ENCODE data around the gene LMTK2.

Gene LMTK2

DNA sequence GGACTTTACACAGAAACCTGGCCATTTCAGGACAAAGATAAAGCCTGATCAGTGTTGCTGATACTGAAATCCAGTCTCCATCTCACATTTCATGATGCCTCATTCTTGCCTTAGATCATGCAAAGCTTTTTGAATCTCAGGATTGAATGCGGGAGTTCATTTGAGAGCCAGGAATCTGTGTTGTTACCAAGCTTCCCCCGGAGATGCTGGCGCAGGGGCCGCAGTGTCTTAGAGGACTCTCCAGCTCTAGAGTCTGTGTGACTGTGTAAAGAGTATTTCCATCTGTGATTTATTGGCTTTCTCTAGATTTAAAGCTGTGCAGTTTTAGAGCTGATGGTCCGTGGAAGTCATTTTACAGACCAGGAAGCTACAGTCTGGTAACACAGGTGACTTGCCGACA is 32.0 kb downstream of the LMTK2 start:
- no peak for DNase-seq

DNA sequence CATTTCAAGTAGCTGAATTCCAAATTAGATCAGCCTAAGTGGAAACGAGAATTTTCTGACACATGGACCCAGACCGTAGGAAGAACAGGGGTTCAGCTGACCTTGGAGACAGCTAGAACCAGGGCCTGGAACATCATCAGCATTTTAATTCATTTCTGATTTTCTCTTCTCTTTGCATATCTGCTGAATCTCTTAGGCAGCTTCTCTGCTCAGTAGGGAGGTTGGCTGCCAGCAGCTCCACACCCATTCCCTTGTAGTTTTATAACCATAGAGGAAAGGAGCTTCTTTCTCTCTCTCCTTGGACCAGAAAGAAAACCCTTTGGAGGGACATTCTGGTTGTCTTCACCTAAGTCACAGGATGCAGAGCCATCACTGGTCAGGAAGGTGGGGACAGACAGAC is 36.0 kb downstream of the LMTK2 start:
- DNase-seq = no peak

DNA sequence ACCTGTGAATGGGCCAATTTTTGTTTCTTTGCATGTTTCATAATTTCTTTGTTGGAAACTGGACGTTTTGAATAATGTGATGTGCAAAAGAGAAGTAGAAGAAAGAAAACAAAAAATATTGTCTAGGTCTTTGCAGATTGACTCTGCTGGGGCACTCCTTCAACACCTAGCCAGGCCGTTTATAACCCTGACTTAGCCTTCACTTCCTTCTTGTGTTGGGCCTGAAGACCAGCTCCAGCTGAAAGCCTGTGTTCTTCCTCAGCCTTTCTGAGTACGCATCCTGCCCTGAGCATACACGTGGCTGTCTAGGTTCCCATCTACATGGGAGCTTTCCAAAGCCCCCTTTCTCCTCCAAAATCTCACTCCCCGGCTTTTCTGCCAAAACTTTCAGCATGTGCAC is 41.9 kb downstream of the LMTK2 start:
- DNase-seq = no peak

DNA sequence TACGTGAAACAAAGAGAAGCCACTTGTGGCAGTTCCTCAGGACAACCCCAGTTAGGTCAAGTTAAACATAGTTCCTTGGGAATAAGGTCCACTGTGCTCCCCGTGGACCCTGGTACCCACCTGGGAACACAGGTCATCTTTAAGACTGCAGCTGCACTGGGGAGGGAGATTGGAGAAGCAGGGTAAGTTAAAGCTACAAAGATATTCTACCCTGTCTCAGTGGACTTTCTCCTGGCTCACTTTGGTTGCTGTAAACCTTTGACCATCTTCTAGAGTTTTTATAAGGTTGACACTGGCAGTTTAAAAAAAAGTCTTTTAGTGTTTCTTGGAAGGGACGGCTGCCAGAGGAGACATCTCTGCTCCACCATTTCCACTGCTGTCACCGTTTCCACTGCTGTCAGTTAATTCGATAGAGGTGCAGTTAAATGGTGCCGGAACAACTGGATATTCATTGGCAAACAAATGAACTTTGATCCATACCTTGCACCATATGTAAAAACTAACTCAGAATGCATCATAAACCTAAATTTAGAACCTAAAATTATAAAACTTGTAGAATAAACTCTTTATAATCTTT is 42.5 kb downstream of the LMTK2 start:
- DNase-seq = no peak

DNA sequence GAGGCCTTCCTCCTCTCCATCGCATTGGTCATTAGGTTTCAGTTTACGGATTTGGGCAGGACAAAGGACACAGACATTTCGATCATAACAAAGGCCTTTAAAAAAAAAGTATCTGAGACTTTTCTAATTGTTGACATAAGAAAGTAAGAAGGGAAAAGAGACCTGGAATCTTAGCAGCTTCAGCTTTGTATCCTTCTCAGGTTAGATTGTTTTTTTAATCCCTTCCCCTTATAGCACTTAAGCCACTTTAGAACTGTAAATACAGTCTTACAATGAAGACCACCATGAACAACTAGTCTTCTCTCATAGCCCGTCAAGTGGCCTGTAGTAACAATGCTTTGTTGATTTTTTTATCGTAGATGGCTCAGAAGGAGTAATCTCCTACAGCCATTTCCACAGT is 45.2 kb downstream of the LMTK2 start:
- no peak for DNase-seq

DNA sequence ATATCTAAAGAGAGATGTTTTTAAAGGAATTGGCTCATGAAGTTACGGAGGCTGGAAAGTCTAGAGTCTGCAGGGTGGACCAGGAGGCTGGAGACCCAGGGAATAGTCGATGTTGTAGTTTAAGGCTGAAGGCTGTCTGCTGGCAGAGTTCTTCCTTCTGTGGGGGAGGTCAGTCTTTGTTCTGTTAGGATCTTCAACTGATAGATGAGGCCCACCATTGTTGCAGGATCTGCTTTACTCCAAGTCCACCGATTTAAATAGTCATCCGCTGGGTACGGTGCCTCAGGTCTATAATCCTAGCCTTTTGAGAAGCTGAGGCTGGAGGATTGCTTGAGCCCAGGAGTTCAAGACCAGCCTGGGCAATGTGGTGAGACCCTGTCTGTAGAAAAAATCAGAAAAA is 50.0 kb downstream of the LMTK2 start:
- no peak for DNase-seq

DNA sequence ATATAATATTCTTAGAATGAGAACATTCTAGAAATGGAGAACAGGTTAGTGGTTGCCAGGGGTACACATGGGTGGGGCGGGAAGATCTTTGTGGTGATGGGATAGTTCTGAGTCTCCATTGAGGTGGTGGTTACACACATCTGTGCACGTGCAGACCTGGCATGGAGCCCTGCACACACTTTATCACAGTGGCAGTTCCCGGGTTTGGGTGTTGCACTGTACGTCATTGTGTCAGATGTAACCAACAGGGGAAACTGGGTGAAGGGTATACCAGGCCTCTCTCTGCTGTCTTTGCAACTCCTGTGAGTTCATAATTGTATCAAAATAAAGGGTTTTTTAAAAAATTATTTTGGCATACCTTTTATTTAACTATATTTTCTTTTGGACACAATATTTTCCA is 51.1 kb downstream of the LMTK2 start:
- DNase-seq = no peak

DNA sequence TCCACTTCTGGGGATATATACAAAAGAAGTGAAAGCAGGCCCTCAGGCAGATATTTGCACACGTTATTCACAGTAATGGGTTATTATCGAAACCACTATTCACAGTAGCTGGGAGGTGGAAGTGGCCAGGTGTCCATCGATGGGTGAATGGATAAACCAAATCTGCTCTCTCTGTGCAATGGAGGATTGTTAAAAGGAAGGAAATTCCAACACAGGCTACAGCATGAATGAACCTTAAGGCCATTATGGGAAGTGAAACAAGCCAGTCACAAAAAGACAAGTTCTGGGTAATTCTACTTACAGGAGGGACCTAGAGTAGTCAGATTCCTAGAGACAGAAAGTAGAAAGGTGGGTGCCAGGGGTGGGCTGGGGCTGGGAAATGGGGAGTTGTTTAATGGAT is 56.1 kb downstream of the LMTK2 start:
- DNase-seq = no peak

DNA sequence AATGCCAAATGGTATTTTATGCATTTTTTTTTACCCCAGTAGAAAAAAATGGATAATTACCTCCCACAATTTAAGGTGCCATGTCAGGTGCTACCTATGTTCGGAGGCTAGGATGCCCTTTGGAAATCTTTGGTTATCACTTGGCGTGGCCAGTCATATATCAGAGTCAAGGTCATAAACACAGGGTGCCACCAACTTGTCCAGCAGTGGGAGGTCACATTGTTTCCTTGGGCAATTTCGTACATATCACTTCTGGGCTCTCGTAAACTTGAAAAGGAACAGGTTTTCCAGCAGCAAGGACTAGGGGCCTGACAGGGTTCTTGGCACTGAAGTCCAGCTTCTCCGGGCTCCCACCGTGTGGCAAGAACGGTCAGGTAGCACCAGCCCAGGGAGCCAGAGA is 56.6 kb downstream of the LMTK2 start:
- DNase-seq = no peak

DNA sequence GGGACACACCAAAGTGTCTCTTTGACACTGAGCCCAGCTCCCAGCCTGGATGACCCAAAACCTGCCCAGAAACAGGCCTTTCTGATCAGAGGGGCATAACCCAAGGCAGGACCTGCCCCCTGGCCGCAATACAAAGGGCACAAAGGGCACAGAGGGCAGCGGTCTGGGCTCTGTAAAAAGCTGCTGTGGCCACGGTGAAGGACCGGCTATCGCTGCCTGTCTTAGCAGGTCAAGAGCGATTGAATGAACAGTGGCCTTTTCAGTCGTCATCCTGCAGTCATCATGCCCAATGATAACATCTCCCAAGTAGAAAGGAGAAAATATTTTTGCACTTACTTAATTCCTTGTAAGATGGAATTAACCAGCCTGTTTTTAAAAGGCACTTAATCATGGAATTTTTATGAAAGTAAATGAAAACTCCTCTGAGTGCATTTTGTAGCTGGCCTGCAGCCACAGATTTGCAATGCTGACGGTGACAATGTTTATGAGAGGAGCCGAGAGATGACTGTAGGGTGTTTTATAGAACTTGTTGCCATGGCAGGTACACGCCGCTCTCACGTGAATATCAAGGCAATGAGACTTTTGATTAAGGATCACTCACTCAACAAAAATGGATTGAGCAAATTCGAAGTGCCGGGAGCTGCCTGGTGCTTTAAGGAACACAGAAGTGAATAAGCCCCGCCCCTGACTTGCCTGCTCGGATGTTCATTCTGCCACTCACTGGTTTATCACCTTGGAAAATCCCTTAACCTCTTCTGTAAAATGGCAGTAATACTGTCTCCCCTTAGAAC is 57.2 kb downstream of the LMTK2 start:
- DNase-seq = no peak

DNA sequence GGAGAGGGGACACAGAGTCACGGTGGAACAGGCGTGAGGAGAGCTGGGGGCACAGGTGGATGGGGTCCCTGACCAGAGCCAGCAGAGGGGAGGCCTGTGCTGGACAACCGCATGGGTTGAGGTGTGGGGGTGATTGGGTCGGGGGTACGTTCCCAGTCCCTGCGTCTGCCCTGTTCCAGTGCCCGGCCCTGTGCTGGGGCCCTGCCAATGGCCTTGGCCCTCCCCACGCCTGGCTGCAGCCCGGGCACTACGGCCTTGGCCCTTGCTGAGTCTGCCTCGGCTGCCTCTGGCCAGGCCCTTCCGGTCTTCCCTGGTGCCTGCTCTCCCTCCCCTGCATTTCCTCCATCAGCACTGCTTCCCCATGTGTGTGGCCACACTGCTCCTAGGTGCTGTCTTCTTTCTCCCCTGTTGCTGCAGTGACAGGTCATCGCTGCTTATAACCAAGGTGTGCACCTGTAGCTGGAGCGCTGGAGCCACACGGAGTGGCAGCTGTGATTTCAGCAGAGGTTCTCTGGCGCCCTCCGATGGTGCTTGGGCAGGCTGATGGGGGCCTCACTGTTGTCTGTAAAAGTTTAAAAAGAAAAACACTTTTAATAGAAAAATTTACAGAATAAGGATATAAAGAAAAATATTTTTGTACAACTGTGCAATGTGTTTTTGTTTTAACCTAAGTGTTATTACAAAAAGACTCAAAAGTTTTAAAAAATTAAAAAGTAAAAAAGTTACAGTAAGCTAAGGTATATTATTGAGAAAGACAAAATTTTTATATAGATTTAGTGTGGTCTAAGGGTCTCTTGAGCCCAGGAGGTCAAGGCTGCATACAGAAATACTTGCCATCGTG is 59.4 kb downstream of the LMTK2 start:
- peak; percentile 15 for DNase-seq

DNA sequence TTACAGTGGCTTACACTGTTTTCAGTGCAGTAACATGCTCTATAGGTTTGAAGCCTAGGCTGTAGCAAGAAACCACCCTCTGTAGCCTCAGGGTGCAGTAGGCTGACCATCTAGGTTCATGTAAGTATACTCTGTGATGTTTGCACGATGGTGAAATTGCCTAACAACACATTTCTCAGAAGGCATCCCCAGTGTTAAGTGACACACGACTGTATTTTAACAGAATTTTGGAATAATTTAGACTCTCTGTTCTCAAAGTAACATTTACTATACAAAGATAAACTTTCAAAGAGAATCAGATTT is 60.0 kb downstream of the LMTK2 start:
- no peak for DNase-seq

DNA sequence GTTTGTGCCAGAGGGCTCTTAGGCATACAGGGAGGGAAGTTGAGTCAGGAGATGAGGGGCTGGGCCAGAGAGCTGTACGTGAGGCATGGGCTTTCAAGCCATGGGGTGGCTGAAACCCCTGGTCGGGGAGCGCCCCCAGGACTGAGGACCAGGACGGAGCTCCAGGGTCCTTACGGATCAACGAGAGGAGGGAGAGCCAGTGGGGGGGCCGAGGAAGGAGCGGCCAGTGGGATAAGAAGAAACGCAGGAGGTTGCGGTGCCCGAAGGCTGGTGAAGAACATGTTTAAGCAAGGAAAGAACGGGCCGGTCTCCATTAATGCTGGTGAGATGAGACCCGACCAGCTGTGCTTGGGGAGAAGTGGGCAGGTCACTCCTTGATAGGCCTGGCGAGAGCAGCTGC is 61.0 kb downstream of the LMTK2 start:
- no peak for DNase-seq

DNA sequence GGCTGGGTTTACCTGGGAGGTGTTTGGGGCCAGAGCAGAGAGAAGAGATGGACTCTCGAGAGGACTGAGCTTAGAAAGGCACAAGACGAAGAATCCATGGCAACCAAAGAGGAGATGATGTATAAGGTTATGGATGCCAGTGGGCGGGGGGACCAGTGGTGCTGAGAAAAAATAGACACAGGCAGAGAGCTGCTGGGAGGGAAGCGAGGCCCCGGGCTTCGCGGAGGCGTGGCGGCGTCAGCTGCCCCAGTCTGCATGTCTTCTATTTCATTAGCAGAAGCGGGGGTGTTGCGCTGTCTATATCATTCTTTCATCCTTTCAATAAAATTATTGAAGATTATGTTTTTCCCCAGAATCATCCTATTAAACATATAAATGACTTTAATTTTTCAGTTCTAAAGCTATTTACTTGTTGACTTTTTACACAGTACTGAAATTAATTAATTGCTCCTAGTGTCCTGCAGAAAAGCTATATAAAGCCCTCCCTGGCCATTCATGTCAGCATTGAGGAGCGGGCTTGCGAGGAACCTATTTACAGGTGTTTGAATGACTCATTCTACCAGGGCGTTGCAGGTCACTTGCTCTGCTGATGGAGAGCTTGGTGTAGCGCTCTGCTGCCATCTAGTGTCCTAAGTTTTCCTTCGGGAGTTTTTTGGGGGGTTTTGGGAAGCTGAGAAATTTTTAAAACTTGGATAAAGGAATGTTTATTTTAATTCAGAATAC is 61.7 kb downstream of the LMTK2 start:
- DNase-seq = peak; percentile 63

DNA sequence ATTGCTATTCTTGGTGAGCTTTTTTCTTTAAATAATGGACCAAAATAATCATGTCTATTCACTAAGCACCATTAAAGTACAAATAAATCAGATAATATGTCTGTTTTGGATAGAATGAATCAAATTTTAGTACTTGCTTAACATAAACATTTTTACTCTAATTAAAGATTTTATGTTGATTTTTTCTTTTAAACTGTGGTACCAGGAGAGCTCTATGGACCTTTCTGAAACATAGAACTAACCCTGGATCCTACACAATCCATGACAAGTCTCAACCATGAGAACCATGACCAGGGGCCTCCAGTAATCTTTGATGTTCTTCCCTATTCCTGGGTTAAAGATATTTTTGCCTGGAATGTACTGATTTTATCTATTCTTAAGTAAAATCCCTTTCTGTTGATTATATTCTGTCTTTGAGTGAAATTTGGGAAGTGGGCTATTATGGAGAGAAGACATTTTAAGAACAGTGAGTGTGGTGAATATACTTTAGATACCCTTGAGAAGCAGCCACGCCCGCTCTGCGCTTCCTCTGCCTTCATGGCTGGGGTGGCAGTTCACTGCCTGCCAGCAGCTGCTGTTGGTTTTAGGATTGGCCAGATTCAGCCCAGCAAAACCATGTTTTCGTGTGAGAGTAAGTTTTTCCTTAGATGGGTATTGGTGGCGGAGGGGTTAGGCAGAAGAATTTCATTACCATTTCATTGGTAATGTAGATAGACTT is 62.4 kb downstream of the LMTK2 start:
- DNase-seq = no peak

DNA sequence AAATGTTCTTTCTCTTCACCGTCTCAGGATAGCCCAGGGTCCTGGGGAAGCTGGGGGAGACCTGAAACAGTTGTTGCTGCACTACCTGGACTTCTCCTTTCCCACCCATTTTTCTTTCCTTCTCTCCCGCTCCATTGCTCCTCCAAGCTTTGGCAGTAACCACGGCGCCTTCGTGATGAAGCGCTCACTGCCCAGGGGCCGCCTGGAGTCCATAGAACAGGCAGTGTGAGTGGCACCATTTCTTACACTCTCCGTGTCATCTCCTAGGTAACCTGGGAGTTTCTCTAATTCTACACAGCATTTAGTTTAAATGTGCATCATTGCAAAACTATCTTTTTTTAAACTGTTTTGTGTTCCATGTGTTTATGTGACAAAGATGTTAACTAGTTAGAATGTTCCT is 64.3 kb downstream of the LMTK2 start:
- no peak for DNase-seq

DNA sequence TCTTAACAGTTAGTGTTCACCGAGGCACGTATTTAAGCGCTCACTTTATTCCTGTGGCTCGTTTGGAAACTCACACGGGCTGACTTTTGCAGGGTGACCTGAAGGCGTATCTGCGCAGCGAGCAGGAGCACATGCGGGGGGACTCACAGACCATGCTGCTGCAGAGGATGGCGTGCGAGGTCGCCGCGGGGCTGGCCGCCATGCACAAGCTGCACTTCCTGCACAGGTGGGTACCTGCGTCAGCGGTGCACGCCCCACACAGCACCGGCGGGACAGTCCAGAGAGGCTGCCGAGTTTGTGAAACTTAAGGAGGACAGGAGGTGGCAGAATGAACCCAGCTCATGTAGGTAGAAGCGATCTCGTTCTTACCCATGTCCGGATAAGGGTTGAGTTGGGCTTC is 64.8 kb downstream of the LMTK2 start:
- no peak for DNase-seq

DNA sequence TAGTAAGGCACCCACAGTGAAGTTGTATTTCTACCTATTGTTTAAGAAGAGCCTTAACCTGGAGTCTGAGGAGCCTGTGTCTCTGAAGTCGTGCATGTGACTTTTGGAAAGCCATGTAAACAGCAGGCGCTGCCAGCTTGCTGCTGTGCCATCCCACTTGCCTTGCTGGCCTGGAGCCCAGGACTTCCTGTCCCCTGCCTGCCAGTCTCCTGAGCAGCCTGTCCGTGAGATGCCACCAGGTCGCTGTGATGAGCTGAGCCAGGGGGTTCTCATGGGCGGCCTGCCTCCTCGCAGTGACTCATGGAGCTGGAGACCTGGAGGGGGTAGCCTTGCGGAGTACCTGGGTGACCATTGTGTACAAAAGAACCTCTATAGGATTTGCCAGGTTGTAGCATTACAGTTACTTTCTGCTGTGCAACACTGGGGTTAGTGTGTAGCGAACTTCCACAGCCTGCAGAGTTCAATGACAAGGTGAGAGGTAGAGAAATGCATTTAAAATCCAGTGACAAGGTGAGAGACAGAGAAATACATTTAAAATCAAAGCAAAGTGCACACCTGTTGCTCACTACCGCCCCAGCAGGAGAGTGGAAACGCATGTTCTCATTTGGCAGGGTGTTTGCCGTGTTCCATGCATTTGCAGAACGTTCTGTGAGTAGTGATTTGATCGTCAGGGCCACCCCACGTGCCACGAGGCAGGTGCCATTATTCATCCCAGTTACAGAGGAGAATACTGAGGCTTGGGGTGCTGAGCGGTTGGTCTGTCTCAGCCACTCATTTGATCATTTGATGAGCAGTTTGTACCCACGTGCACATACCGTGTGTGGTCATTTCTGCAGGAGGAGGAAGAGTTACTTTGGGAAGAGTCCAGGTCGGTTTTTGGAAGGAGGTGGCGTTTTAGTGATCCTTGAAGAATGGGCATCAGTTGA is 67.9 kb downstream of the LMTK2 start:
- no peak for DNase-seq

DNA sequence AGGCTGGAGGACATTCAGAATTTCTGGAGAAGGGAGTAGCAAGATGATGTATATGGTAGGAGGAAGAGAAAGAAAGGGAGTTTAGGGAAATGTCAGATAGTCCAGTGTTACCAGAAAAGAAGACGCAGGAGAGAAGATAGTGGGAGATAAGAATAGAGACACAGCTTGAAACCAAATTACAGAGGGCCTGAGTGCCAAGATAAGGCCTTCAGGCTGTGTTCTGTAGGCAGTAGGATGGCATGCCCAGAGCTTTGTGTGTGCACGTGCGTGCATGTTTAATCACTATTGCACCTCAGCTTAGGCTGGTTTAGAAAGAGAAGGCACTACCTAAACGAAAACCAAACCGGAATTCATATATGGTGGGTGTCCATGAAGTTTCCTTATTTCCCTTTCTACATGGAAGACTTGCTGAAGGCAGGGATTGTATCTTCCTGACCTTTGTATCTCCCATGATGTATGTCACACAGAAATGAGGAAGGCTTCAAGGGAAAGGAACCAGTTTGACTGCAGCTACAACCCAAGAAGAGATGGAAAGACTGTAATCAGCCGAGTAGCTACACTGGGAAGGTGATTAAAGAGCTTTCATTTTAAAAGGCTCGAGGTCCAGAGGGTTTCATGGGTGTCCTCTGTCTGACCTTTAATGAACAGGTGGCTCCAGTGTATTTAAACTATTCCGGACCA is 68.7 kb downstream of the LMTK2 start:
- no peak for DNase-seq

DNA sequence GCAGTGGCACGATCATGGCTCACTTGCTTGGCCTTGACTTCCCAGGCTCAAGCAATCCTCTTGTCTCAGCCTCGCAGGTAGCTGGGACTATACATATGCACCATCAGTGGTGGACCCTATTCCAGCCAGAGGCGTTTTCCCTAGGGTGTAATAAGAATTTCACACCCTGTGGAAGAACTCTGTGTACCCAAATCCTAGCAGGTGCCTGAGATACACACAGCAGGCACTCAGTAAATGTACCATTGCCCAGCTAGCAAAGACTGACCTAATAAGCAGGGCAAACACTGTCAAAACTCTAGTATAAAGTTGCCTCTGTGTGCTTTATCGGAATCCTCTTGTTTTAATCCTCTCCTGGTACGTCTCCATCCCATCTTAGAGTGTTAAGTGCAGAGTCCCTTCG is 70.9 kb downstream of the LMTK2 start:
- no peak for DNase-seq

DNA sequence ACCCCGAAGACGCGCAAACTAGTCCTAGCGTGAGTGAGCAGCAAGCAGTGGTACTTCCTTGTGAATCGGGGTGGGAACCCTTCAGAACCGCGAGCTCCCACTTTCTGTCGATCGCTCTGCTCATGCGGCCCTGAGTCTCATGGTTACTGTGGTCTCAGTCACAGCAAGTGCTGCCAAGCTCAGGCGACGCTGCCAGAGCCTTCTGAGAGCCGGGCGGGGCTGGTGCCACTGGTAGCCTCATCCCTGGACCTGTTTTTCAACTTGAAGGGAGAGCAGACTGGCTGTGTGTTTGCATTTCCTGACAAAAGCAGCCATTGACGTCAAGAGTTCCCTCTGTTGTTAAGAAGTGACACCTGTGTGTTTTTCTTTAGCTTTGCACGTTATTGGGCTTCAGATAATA is 71.7 kb downstream of the LMTK2 start:
- no peak for DNase-seq
